SK-N-DZ (cell line): Measurements from ENCODE around the gene TCF3.

Experiments
- DNase-seq: peaks from one replicate; pipeline ENCODE4 v3.0.0-alpha.2; 2015; ENCODE audit warnings: low spot score
- small RNA-seq, 2 experiments: library from RNA; depleted of rRNA; stranded (forward); fragments of <200 nt; gene quantifications; one replicate each; pipeline ENCODE3, GENCODE V24; 2014

The TCF3 gene

DNA sequence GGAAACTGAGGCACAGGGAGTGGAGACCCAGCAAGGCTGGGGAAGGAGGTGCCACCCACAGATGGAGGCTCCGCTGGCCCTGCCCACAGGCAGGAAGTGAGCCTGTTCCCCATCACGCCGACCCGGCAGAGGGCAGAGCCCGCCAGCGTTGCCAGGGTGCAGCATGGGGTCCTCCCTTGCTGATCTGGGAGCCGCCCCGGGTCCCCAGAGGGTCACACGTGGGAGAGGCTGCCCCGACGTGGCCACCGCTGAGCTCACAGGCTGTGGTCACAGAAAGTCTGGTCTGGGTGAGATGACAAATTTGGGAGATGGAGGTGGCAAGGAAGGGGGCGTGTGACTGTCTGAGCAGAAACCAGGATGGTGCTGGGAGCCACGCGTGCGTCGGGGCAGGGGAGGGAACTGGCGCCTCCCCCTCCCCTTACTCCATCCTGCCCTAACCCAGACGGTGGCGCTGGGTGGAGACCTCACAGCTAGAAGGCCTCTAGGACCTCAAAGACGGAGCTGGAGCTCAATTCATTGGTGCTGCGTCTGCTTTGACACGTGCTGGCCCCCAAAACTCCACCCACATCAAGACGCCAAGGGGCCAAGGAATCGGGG is 92.0 kb downstream of the TCF3 start:
- DNase-seq, result no peak

Small RNAs within 50 kb of the gene (small RNA-seq; reads per million reads assigned to genes)
- gene AC005943.2, result 0 reads per million in 2 experiments
- gene RN7SL477P, result 0 reads per million in 2 experiments
- 0 to 0.04 reads per million in 2 experiments for gene RNU6-1223P
